ENCODE data around the gene SLC46A1. TPM values are rescaled to one million over a fixed set of nuclear protein-coding genes. Genes with fewer than 3 reads are reported as not detected.
"Not testable (repeated sequence)": the region's sequence is repeated elsewhere in the genome, so short reads cannot be mapped to it uniquely, and the experiment has no call there.

The SLC46A1 gene
- 1 to 10 TPM; 2.3 to 2.9 TPM for total RNA-seq

DNA sequence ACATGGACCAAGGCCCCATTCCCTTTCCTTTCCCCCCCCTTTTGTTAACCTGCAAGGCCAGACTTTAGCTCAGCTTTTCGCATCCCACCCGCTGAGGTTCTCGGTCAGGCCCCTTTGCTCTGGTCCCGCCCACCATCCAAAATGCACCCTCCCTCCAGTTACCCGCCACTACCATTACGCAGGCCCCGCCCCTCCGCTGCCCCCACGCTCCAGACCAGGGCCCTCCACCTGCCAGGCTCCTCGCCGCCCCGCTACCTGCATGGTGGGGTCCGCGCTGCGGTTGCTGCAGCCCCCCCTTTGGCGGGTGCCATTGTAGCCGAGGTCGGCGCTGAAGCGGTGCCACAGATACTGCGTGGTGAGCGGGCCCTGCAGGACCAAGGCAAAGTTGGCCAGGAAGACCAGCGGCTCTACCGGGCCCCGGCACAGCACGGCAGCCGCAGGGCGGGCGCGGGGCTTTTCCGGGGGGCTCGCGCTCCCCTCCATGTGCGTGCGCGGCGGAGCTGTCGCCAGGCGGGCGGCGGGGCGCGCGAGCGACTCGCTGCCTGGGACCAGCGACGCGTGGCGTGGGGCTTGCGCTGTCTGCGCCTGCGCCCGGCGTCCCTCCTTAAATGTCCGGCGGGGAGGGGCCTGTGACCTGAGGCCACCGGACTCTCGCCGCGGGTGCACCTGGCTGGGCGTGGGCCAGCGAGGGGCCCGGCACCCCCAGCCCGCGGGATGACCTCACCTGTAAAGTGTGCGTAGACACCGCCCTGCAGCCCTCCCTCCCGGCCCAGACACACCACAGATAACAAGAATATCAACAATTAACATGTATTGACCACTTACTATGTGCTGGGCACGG, at the start of gene SLC46A1:
SLC46A1 (minus strand) TSS at position 581 of the 841 bp plus-strand sequence; CDS start at position 483, 98 bp downstream.
- DNase-seq = peak; percentile 67
- Mint-ChIP-seq H3K27me3 (peaks cover 2% of the 10 kb centered on the region), H3K4me1 (ENCODE audit: low read depth) (peaks cover 13% of the 10 kb centered on the region), H3K27ac (no peak within 1 kb of the TSS), H3K36me3 (no peaks in the 10 kb centered on the region), H3K9me3 (no peaks in the 10 kb centered on the region), H3K4me3 (peak within 1 kb of the TSS; percentile 75)
- ChIA-PET CTCF (interaction anchor here (0.9 to 5.3 kb wide), 2 partner anchors 11 to 20 kb away, joined by 3 to 26 read pairs; no protein-coding TSS in a partner anchor), POLR2A (interaction anchor here (1.0 to 1.1 kb wide), 2 partner anchors 15 to 49 kb away, joined by 3 to 4 read pairs; partner anchors contain the start of gene POLDIP2)
- intact Hi-C loops (cut with micrococcal nuclease) = no loop called here

- Mint-ChIP-seq H3K4me1 (ENCODE audit: low read depth) (no peaks in the 10 kb centered on the region), H3K36me3 (no peaks in the 10 kb centered on the region), H3K27me3 (peaks cover 2% of the 10 kb centered on the region), H3K27ac (no peak overlapping the region), H3K4me3 (no peak overlapping the region), H3K9me3 (no peaks in the 10 kb centered on the region)
- intact Hi-C loops (cut with micrococcal nuclease) = no loop called here
- DNase-seq = no peak
- CTCF ChIA-PET = interaction anchor here (1.3 kb wide), 1 partner anchor 33 kb away, joined by 6 read pairs; no protein-coding TSS in a partner anchor
- POLR2A ChIA-PET = interaction anchor here (0.7 kb wide), 1 partner anchor 838 kb away, joined by 3 read pairs; no protein-coding TSS in a partner anchor
These were observed 43.8 kb upstream of the SLC46A1 start for GRCh38 chr17:28449859-28450258.

- H3K4me3 Mint-ChIP-seq = no peak overlapping the region
These were observed 41.4 kb upstream of the SLC46A1 start for GRCh38 chr17:28447396-28447760.

DNA sequence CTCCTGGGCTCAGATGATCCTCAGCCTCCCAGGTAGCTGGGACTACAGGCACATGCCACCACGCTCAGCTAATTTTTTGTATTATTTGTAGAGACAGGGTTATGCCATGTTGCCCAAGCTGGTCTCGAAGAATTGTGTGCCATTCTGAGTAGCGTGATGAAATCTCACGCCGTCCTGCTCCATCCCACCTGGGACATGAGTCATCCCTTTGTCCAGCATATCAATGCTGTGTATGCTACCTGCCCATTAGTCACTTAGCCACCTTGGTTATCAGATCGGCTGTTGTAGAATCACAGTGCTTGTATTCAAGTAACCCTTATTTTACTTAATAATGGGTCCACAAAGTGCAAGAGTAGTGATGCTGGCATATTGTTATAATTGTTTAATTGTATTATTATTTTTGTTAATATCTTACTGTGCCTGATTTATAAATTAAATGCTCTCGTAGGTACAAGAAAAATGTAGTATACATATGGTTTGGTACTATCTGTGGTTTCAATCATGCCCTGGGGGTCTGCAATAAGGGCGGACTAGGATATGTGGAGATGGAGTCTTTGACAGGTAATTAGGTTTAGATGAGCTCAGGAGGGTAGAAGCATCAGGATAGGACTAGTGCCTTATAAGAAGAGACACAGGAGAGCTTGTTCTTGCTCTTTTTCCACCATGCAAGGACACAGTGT, 40.8 kb upstream of the SLC46A1 start:
- no peak for DNase-seq
- Mint-ChIP-seq H3K27me3 (peaks cover 2% of the 10 kb centered on the region), H3K36me3 (no peaks in the 10 kb centered on the region), H3K4me3 (no peak overlapping the region), H3K9me3 (no peaks in the 10 kb centered on the region), H3K27ac (no peak overlapping the region), H3K4me1 (ENCODE audit: low read depth) (no peaks in the 10 kb centered on the region)
- ChIA-PET CTCF (no interaction called here), POLR2A (no interaction called here)
- intact Hi-C loops (cut with micrococcal nuclease) = no loop called here

More at GRCh38 chr17:28447396-28447760, 41.4 kb upstream of the SLC46A1 start:
- no peaks in the 10 kb centered on the region for H3K9me3 Mint-ChIP-seq
- no peak overlapping the region for H3K27ac Mint-ChIP-seq
- H3K4me1 Mint-ChIP-seq (ENCODE audit: low read depth) = no peaks in the 10 kb centered on the region
- DNase-seq = no peak
- H3K27me3 Mint-ChIP-seq = peaks cover 2% of the 10 kb centered on the region
- CTCF ChIA-PET = no interaction called here
- intact Hi-C loops (cut with micrococcal nuclease) = no loop called here
- POLR2A ChIA-PET = no interaction called here
- no peaks in the 10 kb centered on the region for H3K36me3 Mint-ChIP-seq

- H3K9me3 Mint-ChIP-seq = no peaks in the 10 kb centered on the region
- H3K4me1 Mint-ChIP-seq (ENCODE audit: low read depth) = no peaks in the 10 kb centered on the region
- ChIA-PET POLR2A (no interaction called here), CTCF (interaction anchor here (1.0 kb wide), 1 partner anchor 28 kb away, joined by 3 read pairs; no protein-coding TSS in a partner anchor)
- no peaks in the 10 kb centered on the region for H3K36me3 Mint-ChIP-seq
- no peak for DNase-seq
- H3K27me3 Mint-ChIP-seq = peaks cover 8% of the 10 kb centered on the region
- intact Hi-C loops (cut with micrococcal nuclease) = no loop called here
- no peak overlapping the region for H3K27ac Mint-ChIP-seq
- H3K4me3 Mint-ChIP-seq = no peak overlapping the region
These were observed 38.1 kb upstream of the SLC46A1 start for GRCh38 chr17:28443901-28444638.

GRCh38 chr17:28434326-28434725, 28.3 kb upstream of the SLC46A1 start:
- POLR2A ChIA-PET; intact Hi-C loops (cut with micrococcal nuclease); H3K36me3 Mint-ChIP-seq; CTCF ChIA-PET; H3K27me3 Mint-ChIP-seq; DNase-seq; H3K27ac Mint-ChIP-seq; H3K4me3 Mint-ChIP-seq; H3K4me1 Mint-ChIP-seq (ENCODE audit: low read depth); H3K9me3 Mint-ChIP-seq: not testable (repeated sequence)

DNA sequence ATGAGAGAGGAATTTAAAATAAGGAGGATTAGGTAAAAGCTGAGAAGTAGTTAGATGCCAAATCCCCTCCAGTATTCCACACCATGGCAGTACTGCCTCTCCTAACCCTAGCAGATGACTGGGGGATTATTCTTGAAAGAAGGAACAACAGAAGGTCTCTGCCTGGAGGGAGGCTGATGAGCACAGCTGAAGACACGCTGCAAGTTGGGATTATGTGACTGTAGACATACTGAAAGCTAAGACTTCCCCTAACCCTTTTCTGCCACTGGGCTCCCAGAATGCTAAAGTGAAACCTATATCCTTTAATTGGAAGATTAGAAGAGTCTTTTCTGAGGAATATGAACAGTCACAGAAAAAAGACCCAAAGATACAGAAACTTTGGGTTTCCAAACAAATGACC, 27.7 kb upstream of the SLC46A1 start:
- no peak overlapping the region for H3K4me3 Mint-ChIP-seq
- POLR2A ChIA-PET = no interaction called here
- no peak for DNase-seq
- CTCF ChIA-PET = interaction anchor here (1.9 kb wide), 1 partner anchor 17 kb away, joined by 6 read pairs; no protein-coding TSS in a partner anchor
- peaks cover 7% of the 10 kb centered on the region for H3K27me3 Mint-ChIP-seq
- no peaks in the 10 kb centered on the region for H3K4me1 Mint-ChIP-seq (ENCODE audit: low read depth)
- no peaks in the 10 kb centered on the region for H3K36me3 Mint-ChIP-seq
- no peak overlapping the region for H3K27ac Mint-ChIP-seq
- no peaks in the 10 kb centered on the region for H3K9me3 Mint-ChIP-seq
- intact Hi-C loops (cut with micrococcal nuclease) = no loop called here

DNA sequence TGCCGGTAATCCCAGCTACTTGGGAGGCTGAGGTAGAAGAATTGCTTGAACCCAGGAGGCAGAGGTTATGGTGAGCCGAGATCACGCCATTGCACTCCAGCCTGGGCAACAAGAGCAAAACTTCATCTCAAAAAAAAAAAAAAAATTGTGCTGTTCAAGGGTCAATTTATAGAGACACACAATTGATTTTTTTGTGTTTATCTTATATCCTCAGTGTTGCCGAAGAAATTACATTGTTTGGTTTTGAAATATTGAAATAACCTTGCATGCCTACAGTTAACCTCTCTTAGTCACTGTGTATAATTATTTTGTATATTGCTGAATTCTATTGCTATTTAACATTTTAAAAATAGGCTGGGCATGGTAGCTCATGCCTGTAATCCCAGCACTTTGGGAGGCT, 22.0 kb upstream of the SLC46A1 start:
- POLR2A ChIA-PET; intact Hi-C loops (cut with micrococcal nuclease): not testable (repeated sequence)

DNA sequence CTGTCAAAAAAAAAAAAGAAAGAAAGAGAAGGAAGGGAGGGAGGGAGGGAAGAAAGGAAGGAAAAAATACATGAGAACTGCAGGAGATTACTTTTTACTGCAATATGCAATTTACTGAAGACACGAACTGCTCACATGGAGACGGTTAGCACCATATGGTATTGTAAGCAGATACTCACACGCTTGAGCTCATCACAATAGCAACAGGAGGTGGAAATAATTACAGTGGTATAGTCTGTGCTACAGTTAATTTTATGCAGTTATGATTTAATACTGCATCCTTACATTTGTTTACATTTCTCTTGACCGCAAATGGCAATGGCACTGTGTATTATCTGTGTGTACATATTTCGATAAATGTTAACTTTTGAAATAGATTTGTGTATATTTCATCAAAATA, 21.4 kb upstream of the SLC46A1 start:
- no peak for DNase-seq
- H3K4me1 Mint-ChIP-seq (ENCODE audit: low read depth) = no peaks in the 10 kb centered on the region
- intact Hi-C loops (cut with micrococcal nuclease) = no loop called here
- H3K27ac Mint-ChIP-seq = no peak overlapping the region
- no peaks in the 10 kb centered on the region for H3K9me3 Mint-ChIP-seq
- H3K4me3 Mint-ChIP-seq = no peak overlapping the region
- no peaks in the 10 kb centered on the region for H3K36me3 Mint-ChIP-seq
- ChIA-PET CTCF (no interaction called here), POLR2A (no interaction called here)
- peaks cover 6% of the 10 kb centered on the region for H3K27me3 Mint-ChIP-seq

More for the DNA sequence above, 22.0 kb upstream of the SLC46A1 start:
- not testable (repeated sequence) for H3K36me3 Mint-ChIP-seq; H3K4me1 Mint-ChIP-seq (ENCODE audit: low read depth); H3K27me3 Mint-ChIP-seq; DNase-seq; H3K27ac Mint-ChIP-seq; H3K9me3 Mint-ChIP-seq; H3K4me3 Mint-ChIP-seq
- CTCF ChIA-PET = interaction anchor here (1.2 kb wide), 1 partner anchor 11 kb away, joined by 3 read pairs; no protein-coding TSS in a partner anchor

GRCh38 chr17:28426081-28426519, 20.1 kb upstream of the SLC46A1 start:
- H3K27me3 Mint-ChIP-seq = peaks cover 1% of the 10 kb centered on the region
- intact Hi-C loops (cut with micrococcal nuclease) = no loop called here
- DNase-seq = no peak
- H3K9me3 Mint-ChIP-seq = no peaks in the 10 kb centered on the region
- no peak overlapping the region for H3K4me3 Mint-ChIP-seq
- CTCF ChIA-PET = interaction anchor here (1.0 to 3.1 kb wide), 2 partner anchors 9 to 21 kb away, joined by 3 to 10 read pairs; no protein-coding TSS in a partner anchor
- no peak overlapping the region for H3K27ac Mint-ChIP-seq
- H3K36me3 Mint-ChIP-seq = no peaks in the 10 kb centered on the region
- POLR2A ChIA-PET = no interaction called here
- no peaks in the 10 kb centered on the region for H3K4me1 Mint-ChIP-seq (ENCODE audit: low read depth)

- ChIA-PET CTCF (interaction anchor here (3.1 kb wide), 1 partner anchor 8 kb away, joined by 10 read pairs; no protein-coding TSS in a partner anchor), POLR2A (no interaction called here)
- Mint-ChIP-seq H3K4me1 (ENCODE audit: low read depth) (no peaks in the 10 kb centered on the region), H3K27me3 (peaks cover 1% of the 10 kb centered on the region), H3K9me3 (no peaks in the 10 kb centered on the region), H3K36me3 (no peaks in the 10 kb centered on the region), H3K4me3 (no peak overlapping the region), H3K27ac (no peak overlapping the region)
- intact Hi-C loops (cut with micrococcal nuclease) = no loop called here
- no peak for DNase-seq
These were observed 19.2 kb upstream of the SLC46A1 start for GRCh38 chr17:28425206-28425605.

Data from activated CD4-positive, alpha-beta memory T cell treated with anti-CD3 and anti-CD28 coated beads for 36 hours (primary cell).